Tibial nerve (tissue), 3 donors: ENCODE measurements around the gene URGCP.

Source experiments
- POLR2A ChIP-seq, 2 donors: fragments of 450-650 bp; IDR thresholded peaks; one replicate each; pipeline ENCODE4 v1.6.1; 2017; ENCODE audit warnings: antibody characterized with exemption in 2 of 2, mild to moderate bottlenecking in 2 of 2, moderate library complexity in 2 of 2
- TF ChIP-seq, protein P1 (sequence below), 5 experiments: fragments of 200-600 bp in 3 of 5; fragments of 450-650 bp in 2 of 5; sonication (generic) in 3 of 5; IDR thresholded peaks; one replicate each; pipeline ENCODE4 v1.5.1; 2016 to 2019; ENCODE audit warnings: antibody characterized with exemption in 5 of 5, mild to moderate bottlenecking in 3 of 5, moderate library complexity in 2 of 5

DNA sequence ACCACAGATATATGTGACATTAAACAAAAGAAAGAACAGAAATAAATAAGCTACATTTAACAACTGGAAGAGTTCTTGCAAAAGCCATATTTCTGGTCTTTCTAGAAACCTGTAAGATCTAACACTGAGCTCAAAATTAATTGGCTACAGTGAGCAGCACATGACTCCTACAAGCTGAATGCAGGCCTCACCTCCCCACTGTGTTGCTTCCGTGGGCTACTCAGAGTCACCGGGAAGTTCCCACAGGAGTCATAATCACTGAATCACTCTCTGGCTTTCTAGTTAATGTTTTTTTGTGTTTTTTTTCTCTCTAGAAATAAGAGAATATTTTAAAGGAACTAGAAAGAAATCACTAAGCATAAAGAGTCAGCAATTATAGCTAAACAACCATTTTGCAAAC is 26.9 kb downstream of the URGCP start:
- TF ChIP-seq, protein P1, sequence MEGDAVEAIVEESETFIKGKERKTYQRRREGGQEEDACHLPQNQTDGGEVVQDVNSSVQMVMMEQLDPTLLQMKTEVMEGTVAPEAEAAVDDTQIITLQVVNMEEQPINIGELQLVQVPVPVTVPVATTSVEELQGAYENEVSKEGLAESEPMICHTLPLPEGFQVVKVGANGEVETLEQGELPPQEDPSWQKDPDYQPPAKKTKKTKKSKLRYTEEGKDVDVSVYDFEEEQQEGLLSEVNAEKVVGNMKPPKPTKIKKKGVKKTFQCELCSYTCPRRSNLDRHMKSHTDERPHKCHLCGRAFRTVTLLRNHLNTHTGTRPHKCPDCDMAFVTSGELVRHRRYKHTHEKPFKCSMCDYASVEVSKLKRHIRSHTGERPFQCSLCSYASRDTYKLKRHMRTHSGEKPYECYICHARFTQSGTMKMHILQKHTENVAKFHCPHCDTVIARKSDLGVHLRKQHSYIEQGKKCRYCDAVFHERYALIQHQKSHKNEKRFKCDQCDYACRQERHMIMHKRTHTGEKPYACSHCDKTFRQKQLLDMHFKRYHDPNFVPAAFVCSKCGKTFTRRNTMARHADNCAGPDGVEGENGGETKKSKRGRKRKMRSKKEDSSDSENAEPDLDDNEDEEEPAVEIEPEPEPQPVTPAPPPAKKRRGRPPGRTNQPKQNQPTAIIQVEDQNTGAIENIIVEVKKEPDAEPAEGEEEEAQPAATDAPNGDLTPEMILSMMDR (IDR thresholded peaks at IDR 0.05), result no peak
- TF ChIP-seq POLR2A (IDR thresholded peaks at IDR 0.05), result no peak
